H1 (cell line): ENCODE results near the gene TUBB4B. TPM values are rescaled to one million over a fixed set of nuclear protein-coding genes. Genes with fewer than 3 reads are reported as not detected.

Source experiments
- CTCF ChIA-PET: fragments of 300-600 bp; sonication (Branson Sonifier 250); formaldehyde crosslinking; loops from one replicate; lab custom pipeline; 2021; ENCODE audit not compliant: partially characterized antibody; lab: Charles Lee
- POLR2A ChIA-PET: fragments of 300-600 bp; sonication (Branson Sonifier 250); formaldehyde crosslinking; loops from one replicate; lab custom pipeline; 2021; ENCODE audit warnings: inconsistent platforms; ENCODE audit not compliant: partially characterized antibody; lab: Charles Lee
- DNase-seq, 2 experiments: peaks; one replicate each; pipeline versions ENCODE4 v3.0.0 to v3.0.0-alpha.2; 2010 to 2022; ENCODE audit warnings: low spot score in 2 of 2, low read depth in 1 of 2, mixed read lengths in 1 of 2
- FAIRE-seq: peaks from 2 replicates; lab custom pipeline; 2011; peaks lifted over from hg19 to GRCh38; lab: Jason Lieb, UNC
- H2AFZ ChIP-seq: 2 replicates; pipeline ENCODE4 v1.8.1; 2012; ENCODE audit warnings: low read length, inconsistent platforms
- H2AK5ac ChIP-seq: 2 replicates; pipeline ENCODE4 v1.6.1; 2013; ENCODE audit warnings: low read depth, low read length
- H2BK120ac ChIP-seq: replicated peaks from 2 replicates; pipeline ENCODE3; 2013; ENCODE audit warnings: low read depth, low read length, inconsistent platforms
- H2BK12ac ChIP-seq: 2 replicates; pipeline ENCODE4 v1.6.1; 2013; ENCODE audit warnings: low read depth, low read length
- H2BK15ac ChIP-seq: 2 replicates; pipeline ENCODE4 v1.6.1; 2013; ENCODE audit warnings: low read length
- H2BK20ac ChIP-seq: 2 replicates; pipeline ENCODE4 v1.6.1; 2013; ENCODE audit warnings: low read length
- H2BK5ac ChIP-seq: 2 replicates; pipeline ENCODE4 v1.6.1; 2013; ENCODE audit warnings: low read depth, low read length
- H3K14ac ChIP-seq: 2 replicates; pipeline ENCODE4 v1.6.1; 2013; ENCODE audit warnings: inconsistent platforms; ENCODE audit not compliant: insufficient read length
- H3K18ac ChIP-seq: 2 replicates; pipeline ENCODE4 v1.6.1; 2013; ENCODE audit warnings: low read length; ENCODE audit errors: extremely low read depth
- H3K23ac ChIP-seq: 2 replicates; pipeline ENCODE4 v1.6.1; 2013; ENCODE audit warnings: inconsistent platforms; ENCODE audit not compliant: insufficient read length
- H3K23me2 ChIP-seq: 2 replicates; pipeline ENCODE4 v1.6.1; 2013; ENCODE audit warnings: low read depth, low read length
- H3K27ac ChIP-seq: 2 replicates; pipeline ENCODE4 v1.6.1; 2011; ENCODE audit warnings: low read depth, low read length, inconsistent platforms
- H3K27me3 ChIP-seq, 4 experiments: replicated peaks in 1 of 4; 1 replicate in 1 of 4; 2 replicates in 3 of 4; pipeline versions ENCODE4 v1.6.1 to v1.8.1; 2011 to 2013; ENCODE audit warnings: low read length in 3 of 4, mild to moderate bottlenecking in 3 of 4, inconsistent platforms in 2 of 4, mixed read lengths in 2 of 4, moderate library complexity in 1 of 4; ENCODE audit not compliant: control insufficient read depth in 3 of 4, insufficient read depth in 3 of 4; ENCODE audit errors: extremely low read depth in 1 of 4
- H3K36me3 ChIP-seq, 4 experiments: 2 replicates each; pipeline versions ENCODE4 v1.6.1 to v1.8.1; 2011 to 2013; ENCODE audit warnings: mild to moderate bottlenecking in 4 of 4, low read length in 3 of 4, moderate library complexity in 2 of 4, control low read depth in 1 of 4, inconsistent platforms in 1 of 4; ENCODE audit not compliant: insufficient read depth in 4 of 4, control insufficient read depth in 2 of 4
- H3K4ac ChIP-seq: replicated peaks from 2 replicates; pipeline ENCODE3; 2013; ENCODE audit warnings: low read length, low read depth, mixed read lengths, inconsistent platforms; ENCODE audit not compliant: insufficient read length
- H3K4me1 ChIP-seq, 4 experiments: replicated peaks in 1 of 4; 1 replicate in 1 of 4; 2 replicates in 3 of 4; pipeline versions ENCODE4 v1.6.1 to v1.8.1; 2011 to 2013; ENCODE audit warnings: low read length in 3 of 4, inconsistent platforms in 2 of 4, mixed read lengths in 1 of 4; ENCODE audit not compliant: insufficient read depth in 4 of 4, control insufficient read depth in 3 of 4
- H3K4me2 ChIP-seq, 2 experiments: 2 replicates each; pipeline versions ENCODE4 v1.6.1 to v1.8.1; 2011 to 2013; ENCODE audit warnings: low read depth in 2 of 2, low read length in 2 of 2, control low read depth in 1 of 2, inconsistent platforms in 1 of 2, mild to moderate bottlenecking in 1 of 2; ENCODE audit not compliant: insufficient read depth in 1 of 2
- H3K4me3 ChIP-seq, 4 experiments: fragments of 200-600, 300-600 bp in 1 of 4; sonication (generic), shearing (Covaris generic), sonication (Bioruptor Twin) in 1 of 4; 2 replicates each; pipeline versions ENCODE4 v1.5.1 to v1.8.1; 2011 to 2016; ENCODE audit warnings: low read length in 4 of 4, low read depth in 3 of 4, control low read depth in 2 of 4, inconsistent platforms in 2 of 4, mild to moderate bottlenecking in 2 of 4, mixed read lengths in 1 of 4, moderate library complexity in 1 of 4; ENCODE audit not compliant: insufficient read depth in 2 of 4; ENCODE audit errors: extremely low read depth in 1 of 4
- H3K56ac ChIP-seq: replicated peaks from 2 replicates; pipeline ENCODE3; 2013; ENCODE audit warnings: low read depth, mild to moderate bottlenecking, mixed read lengths, low read length, inconsistent platforms; ENCODE audit not compliant: insufficient read length
- H3K79me1 ChIP-seq: 2 replicates; pipeline ENCODE4 v1.6.1; 2013; ENCODE audit warnings: low read depth, low read length, control low read depth
- H3K79me2 ChIP-seq, 2 experiments: 2 replicates each; pipeline versions ENCODE4 v1.6.1 to v1.8.1; 2012 to 2013; ENCODE audit warnings: low read length in 2 of 2, mild to moderate bottlenecking in 2 of 2, inconsistent platforms in 1 of 2; ENCODE audit not compliant: insufficient read depth in 2 of 2, control insufficient read depth in 1 of 2
- H3K9ac ChIP-seq, 4 experiments: replicated peaks in 1 of 4; 1 replicate in 1 of 4; 2 replicates in 3 of 4; pipeline versions ENCODE4 v1.6.1 to v1.8.1; 2011 to 2013; ENCODE audit warnings: low read depth in 3 of 4, low read length in 3 of 4, control low read depth in 2 of 4, mild to moderate bottlenecking in 2 of 4, moderate library complexity in 2 of 4, inconsistent platforms in 1 of 4; ENCODE audit errors: extremely low read depth in 1 of 4
- H3K9me3 ChIP-seq, 2 experiments: 2 replicates each; pipeline versions ENCODE4 v1.6.1 to v1.8.1; 2012 to 2013; ENCODE audit warnings: mild to moderate bottlenecking in 2 of 2, moderate library complexity in 2 of 2, control low read depth in 1 of 2, inconsistent platforms in 1 of 2, low read depth in 1 of 2, low read length in 1 of 2, mixed read lengths in 1 of 2; ENCODE audit not compliant: insufficient read depth in 2 of 2
- H4K20me1 ChIP-seq, 2 experiments: replicated peaks in 1 of 2; 2 replicates each; pipeline versions ENCODE3 to v1.8.1; 2011 to 2013; ENCODE audit warnings: inconsistent platforms in 2 of 2, low read length in 2 of 2, mild to moderate bottlenecking in 1 of 2; ENCODE audit not compliant: insufficient read depth in 2 of 2, control insufficient read depth in 1 of 2
- H4K5ac ChIP-seq: 2 replicates; pipeline ENCODE4 v1.6.1; 2013; ENCODE audit warnings: low read length, low read depth, mixed read lengths, inconsistent platforms; ENCODE audit not compliant: insufficient read length
- H4K8ac ChIP-seq: 2 replicates; pipeline ENCODE4 v1.8.0; 2013; ENCODE audit warnings: mild to moderate bottlenecking, moderate library complexity, low read length, inconsistent platforms; ENCODE audit not compliant: insufficient read depth; ENCODE audit errors: extremely low read depth
- H4K91ac ChIP-seq: replicated peaks from 2 replicates; pipeline ENCODE3; 2013; ENCODE audit warnings: low read length, mixed read lengths, inconsistent platforms; ENCODE audit not compliant: insufficient read length
- HDAC6 ChIP-seq: IDR thresholded peaks from one replicate; pipeline ENCODE4 v1.7.1; 2012; ENCODE audit warnings: low read depth, mild to moderate bottlenecking, inconsistent platforms, low read length, moderate library complexity
- KDM4A ChIP-seq: IDR thresholded peaks from one replicate; pipeline ENCODE4 v1.7.1; 2012; ENCODE audit warnings: low read depth, mild to moderate bottlenecking, moderate library complexity, low read length, inconsistent platforms; ENCODE audit not compliant: severe bottlenecking
- PHF8 ChIP-seq: fragments of 200-600 bp; sonication (generic); conservative IDR thresholded peaks from 2 replicates; pipeline ENCODE4 v1.7.1; 2012; ENCODE audit warnings: low read depth, mild to moderate bottlenecking, inconsistent platforms, low read length, moderate library complexity
- POLR2AphosphoS5 ChIP-seq: IDR thresholded peaks from 2 replicates; pipeline ENCODE4 v1.6.1; 2011; ENCODE audit warnings: low read depth, low read length
- RFX5 ChIP-seq: IDR thresholded peaks from 2 replicates; pipeline ENCODE4 v1.6.1; 2011; ENCODE audit warnings: low read depth, low read length, improper control_type of control experiment, borderline replicate concordance
- TBP ChIP-seq: IDR thresholded peaks from 2 replicates; pipeline ENCODE4 v1.6.1; 2011; ENCODE audit warnings: low read depth, low read length, improper control_type of control experiment
- YY1 ChIP-seq: IDR thresholded peaks from 2 replicates; pipeline ENCODE4 v1.6.1; 2011; ENCODE audit warnings: low read depth, mild to moderate bottlenecking, low read length
- WGBS, 2 experiments: shearing (Covaris generic) in 1 of 2; methylation state at CpG; one replicate each; pipeline versions ENCODE4 v1.1.6 to v1.1.7; 2013 to 2015; ENCODE audit warnings: low lambda C conversion rate in 2 of 2, mixed read lengths in 2 of 2, inconsistent platforms in 1 of 2, low coverage in 1 of 2, missing lambda C conversion rate in 1 of 2; ENCODE audit not compliant: insufficient replicate concordance in 2 of 2, insufficient coverage in 1 of 2, insufficient read length in 1 of 2; ENCODE audit errors: extremely low coverage in 1 of 2, missing lambda C conversion rate in 1 of 2; 5-methylcytosine and 5-hydroxymethylcytosine counted together
- long read RNA-seq, 2 experiments: library from RNA in 1 of 2; library from capped mRNA in 1 of 2; stranded (forward); transcript quantifications; one replicate each; pipeline ENCODE4 v2.0.0, GENCODE V29; 2021; ENCODE audit warnings: inconsistent platforms in 1 of 2
- polyA minus RNA-seq, 3 experiments: library from RNA; depleted of rRNA, polyadenylated mRNA; stranded (reverse); fragments of >200 nt; gene quantifications; 1 replicate in 2 of 3; 2 replicates in 1 of 3; pipeline ENCODE4 v1.2.3, GENCODE V29; 2011
- polyA plus RNA-seq, 7 experiments: library from polyadenylated mRNA; depleted of rRNA in 3 of 7; stranded (reverse) in 5 of 7; unstranded in 2 of 7; fragments of >200 nt in 5 of 7; fragments of 200-250 nt in 2 of 7; gene quantifications; 1 replicate in 5 of 7; 2 replicates in 1 of 7; 4 replicates in 1 of 7; pipeline versions ENCODE4 v1.2.1 to v1.2.3, GENCODE V29; 2011 to 2013; ENCODE audit warnings: missing spikeins in 2 of 7, mixed read lengths in 2 of 7
- total RNA-seq: library from RNA; stranded (reverse); fragmentation: NEBNext Ultra II Directional; extraction: Animal tissue kit (Norgen Biotek cat#: 25700); gene quantifications from 2 replicates; pipeline ENCODE4 v1.2.1, GENCODE V29; 2021
- TF ChIP-seq, protein P1 (sequence below): IDR thresholded peaks from 2 replicates; pipeline ENCODE4 v1.6.1; 2012; ENCODE audit warnings: inconsistent platforms

Gene TUBB4B
- total RNA-seq (307 and 311 TPM in 2 replicates), polyA plus RNA-seq (2011; rRNA removed) (280 and 342 TPM in 2 replicates), polyA minus RNA-seq (2011; rRNA and poly(A)+ RNA removed) (150 and 158 TPM in 2 replicates)
- 348 TPM for polyA plus RNA-seq (2011; cell fraction: cytosol; rRNA removed)
- polyA plus RNA-seq (2011; cell fraction: nucleus; rRNA removed) = 340 TPM
- polyA plus RNA-seq (2012, experiment 1 of 2) = 226 to 351 TPM (median 341 TPM) in 4 replicates
- 349 TPM for polyA plus RNA-seq (2012, experiment 2 of 2)
- 214 TPM for polyA plus RNA-seq (2013, experiment 1 of 2)
- 205 TPM for polyA plus RNA-seq (2013, experiment 2 of 2)
- polyA minus RNA-seq (2011; cell fraction: cytosol; rRNA and poly(A)+ RNA removed) = 145 TPM
- 92.9 TPM for polyA minus RNA-seq (2011; cell fraction: nucleus; rRNA and poly(A)+ RNA removed)
- long read RNA-seq, experiment 1, transcript TUBB4B-201 (4 exons, 1,637 nt) = major isoform, 101 of 209 reads
- long read RNA-seq, experiment 1, partial matches to known transcripts = 103 of 209 reads
- long read RNA-seq, experiment 1, other reads (novel, unspliced or antisense) = 5 of 209 reads
- long read RNA-seq, experiment 2, transcript TUBB4B-201 (4 exons, 1,637 nt) = major isoform, 173 of 187 reads
- long read RNA-seq, experiment 2, partial matches to known transcripts = 13 of 187 reads
- long read RNA-seq, experiment 2, other reads (novel, unspliced or antisense) = 1 of 187 reads

DNA sequence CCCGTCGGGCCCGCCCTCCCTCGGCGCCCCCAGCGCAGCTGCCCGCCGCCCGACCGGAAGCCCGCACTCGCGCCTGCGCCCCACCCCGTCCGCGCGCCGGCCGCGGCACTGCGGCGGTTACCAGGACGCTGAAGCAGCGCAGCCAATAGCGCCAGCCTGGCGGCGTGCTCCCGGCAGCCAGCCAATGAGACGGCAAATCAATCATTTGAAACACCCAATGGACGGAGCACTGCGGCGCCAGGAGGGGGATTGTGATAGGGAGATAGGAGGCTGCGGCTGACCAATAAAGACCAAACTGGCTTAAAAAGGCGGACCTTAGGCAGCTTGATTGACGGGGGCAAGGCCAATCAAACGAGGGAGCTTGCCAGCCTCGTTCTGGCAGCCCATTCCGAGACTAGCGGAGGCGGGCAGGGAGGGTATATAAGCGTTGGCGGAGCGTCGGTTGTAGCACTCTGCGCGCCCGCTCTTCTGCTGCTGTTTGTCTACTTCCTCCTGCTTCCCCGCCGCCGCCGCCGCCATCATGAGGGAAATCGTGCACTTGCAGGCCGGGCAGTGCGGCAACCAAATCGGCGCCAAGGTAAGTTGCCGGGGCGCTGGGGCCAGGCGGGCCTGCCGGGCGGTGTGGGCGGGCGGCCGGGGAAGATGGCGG lies at the start of gene TUBB4B:
Gene TUBB4B, plus strand, starts transcription at position 447 of the 649 bp plus-strand sequence. Its CDS starts 74 bp downstream, at position 521.
- H3K79me2 ChIP-seq = peaks cover 0 to 20% of the 10 kb centered on the region in 2 experiments; a peak in 2 of 4 replicates
- FAIRE-seq (peak; percentile 94), DNase-seq (peak; percentile 94 to 100)
- no peak within 1 kb of the TSS for H2BK12ac ChIP-seq
- H2BK15ac ChIP-seq = no peak within 1 kb of the TSS
- no peak within 1 kb of the TSS for H2AK5ac ChIP-seq
- no peak within 1 kb of the TSS for H3K4ac ChIP-seq
- H3K56ac ChIP-seq = peak within 1 kb of the TSS; percentile 77
- no peaks in the 10 kb centered on the region for H3K9me3 ChIP-seq
- peak within 1 kb of the TSS; percentile 95 for H3K18ac ChIP-seq
- peak within 1 kb of the TSS; percentile 67; the same call in 1 of the 2 replicates for H3K27ac ChIP-seq
- peaks cover 5% of the 10 kb centered on the region; the same call in 1 of the 2 replicates for H3K23me2 ChIP-seq
- H4K91ac ChIP-seq = peak within 1 kb of the TSS; percentile 91
- H4K8ac ChIP-seq = peak within 1 kb of the TSS; percentile 91; the same call in 1 of the 2 replicates
- POLR2A ChIA-PET = interaction anchor here (0.6 to 69.9 kb wide), 42 partner anchors 6 to 364 kb away, joined by 3 to 1462 read pairs (median 3); partner anchors contain the start of genes ABCA2, CYSRT1, ENTPD2 and GRIN1
- H3K4me2 ChIP-seq = peak within 1 kb of the TSS; percentile 76 to 87
- peaks cover 0 to 27% (median 21%) of the 10 kb centered on the region in 4 experiments; a peak in 6 of 7 replicates for H3K4me1 ChIP-seq
- no peak within 1 kb of the TSS for H2AFZ ChIP-seq
- peak within 1 kb of the TSS; percentile 95 for H2BK5ac ChIP-seq
- peaks cover 6 to 18% (median 15%) of the 10 kb centered on the region in 4 experiments; a peak in 7 of 8 replicates for H3K36me3 ChIP-seq
- 1% methylated on average over 56 of the region's 67 CpGs; no CpG with 5 or more reads in 1 of the 2 experiments for whole genome bisulfite sequencing, 2 experiments
- H3K9ac ChIP-seq = peak within 1 kb of the TSS; percentile 29 to 95 (median 64)
- peak within 1 kb of the TSS; percentile 52 for H4K5ac ChIP-seq
- H3K4me3 ChIP-seq = peak within 1 kb of the TSS; percentile 64 to 92 (median 76)
- peaks cover 5% of the 10 kb centered on the region for H3K79me1 ChIP-seq
- no peak within 1 kb of the TSS for H2BK120ac ChIP-seq
- H3K23ac ChIP-seq = no peak within 1 kb of the TSS
- CTCF ChIA-PET = interaction anchor here (0.9 to 9.1 kb wide), 3 partner anchors 13 to 33 kb away, joined by 3 to 113 read pairs (median 8); partner anchors contain the start of genes CYSRT1, RNF208 and RNF224
- H3K14ac ChIP-seq = no peak within 1 kb of the TSS
- H3K27me3 ChIP-seq = no peaks in the 10 kb centered on the region
- peaks cover 22 to 23% of the 10 kb centered on the region in 2 experiments for H4K20me1 ChIP-seq
- no peak within 1 kb of the TSS for H2BK20ac ChIP-seq
- TF ChIP-seq TBP (peak; percentile 98), YY1 (peak; percentile 87), RFX5 (no peak), KDM4A (peak; percentile 16), POLR2AphosphoS5 (peak; percentile 100), HDAC6 (no peak), PHF8 (peak; percentile 85)
- TF ChIP-seq, protein P1, sequence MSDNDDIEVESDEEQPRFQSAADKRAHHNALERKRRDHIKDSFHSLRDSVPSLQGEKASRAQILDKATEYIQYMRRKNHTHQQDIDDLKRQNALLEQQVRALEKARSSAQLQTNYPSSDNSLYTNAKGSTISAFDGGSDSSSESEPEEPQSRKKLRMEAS = peak; percentile 55; the same call in 1 of the 2 replicates
